H9 (cell line): Measurements from ENCODE around the gene TOP1. TPM values are rescaled to one million over a fixed set of nuclear protein-coding genes. Genes with fewer than 3 reads are reported as not detected.

Experiments
- DNase-seq: peaks from one replicate; pipeline ENCODE4 v3.0.0-alpha.2; 2017
- H2AFZ ChIP-seq: one replicate; pipeline ENCODE4 v1.6.1; 2013; ENCODE audit warnings: mild to moderate bottlenecking, low read length, control low read depth, moderate library complexity
- H2AK5ac ChIP-seq: 2 replicates; pipeline ENCODE4 v1.6.1; 2013; ENCODE audit warnings: low read length, control low read depth, mixed read lengths; ENCODE audit not compliant: insufficient read length
- H2BK120ac ChIP-seq: one replicate; pipeline ENCODE4 v1.6.1; 2013; ENCODE audit warnings: low read depth, mild to moderate bottlenecking, low read length, control low read depth, inconsistent platforms; ENCODE audit not compliant: poor library complexity, severe bottlenecking
- H2BK12ac ChIP-seq: 2 replicates; pipeline ENCODE4 v1.6.1; 2013; ENCODE audit warnings: low read length, control low read depth, mixed read lengths, low read depth; ENCODE audit not compliant: insufficient read length
- H2BK15ac ChIP-seq: 2 replicates; pipeline ENCODE4 v1.6.1; 2013; ENCODE audit warnings: low read depth, low read length, control low read depth
- H2BK20ac ChIP-seq: one replicate; pipeline ENCODE4 v1.6.1; 2013; ENCODE audit warnings: low read depth, mild to moderate bottlenecking, low read length, control low read depth, inconsistent platforms; ENCODE audit not compliant: poor library complexity, severe bottlenecking
- H2BK5ac ChIP-seq: 2 replicates; pipeline ENCODE4 v1.6.1; 2013; ENCODE audit warnings: low read length, control low read depth, mixed read lengths; ENCODE audit not compliant: insufficient read length
- H3K14ac ChIP-seq: 2 replicates; pipeline ENCODE4 v1.6.1; 2013; ENCODE audit warnings: low read length, control low read depth; ENCODE audit not compliant: insufficient read depth
- H3K18ac ChIP-seq: 2 replicates; pipeline ENCODE4 v1.6.1; 2013; ENCODE audit warnings: low read depth, mild to moderate bottlenecking, mixed read lengths, low read length, control low read depth; ENCODE audit not compliant: insufficient read length
- H3K23ac ChIP-seq: 2 replicates; pipeline ENCODE4 v1.6.1; 2013; ENCODE audit warnings: low read length, control low read depth, mixed read lengths, low read depth; ENCODE audit not compliant: insufficient read length
- H3K23me2 ChIP-seq: 2 replicates; pipeline ENCODE4 v1.6.1; 2013; ENCODE audit warnings: low read depth, mild to moderate bottlenecking, mixed read lengths, low read length, control low read depth; ENCODE audit not compliant: insufficient read length, poor library complexity, severe bottlenecking
- H3K27ac ChIP-seq: 2 replicates; pipeline ENCODE4 v1.5.1; 2013; ENCODE audit warnings: low read length, control low read depth, mixed read lengths, low read depth; ENCODE audit not compliant: insufficient read length
- H3K27me3 ChIP-seq: 2 replicates; pipeline ENCODE4 v1.6.1; 2013; ENCODE audit warnings: low read length, control low read depth, inconsistent platforms; ENCODE audit not compliant: insufficient read depth
- H3K4ac ChIP-seq: 2 replicates; pipeline ENCODE4 v1.6.1; 2013; ENCODE audit warnings: low read depth, mild to moderate bottlenecking, control low read depth, inconsistent platforms, low read length, moderate library complexity
- H3K4me1 ChIP-seq: 2 replicates; pipeline ENCODE4 v1.6.1; 2013; ENCODE audit warnings: low read length, control low read depth, inconsistent platforms; ENCODE audit not compliant: insufficient read depth
- H3K4me2 ChIP-seq: 2 replicates; pipeline ENCODE4 v1.6.1; 2013; ENCODE audit warnings: low read length, control low read depth, mixed read lengths; ENCODE audit not compliant: insufficient read length, insufficient read depth
- H3K56ac ChIP-seq: 2 replicates; pipeline ENCODE4 v1.6.1; 2013; ENCODE audit warnings: low read depth, mild to moderate bottlenecking, mixed read lengths, low read length, control low read depth; ENCODE audit not compliant: insufficient read length
- H3K79me1 ChIP-seq: 2 replicates; pipeline ENCODE4 v1.6.1; 2013; ENCODE audit warnings: low read depth, mild to moderate bottlenecking, moderate library complexity, low read length, control low read depth, inconsistent platforms; ENCODE audit not compliant: insufficient read depth, poor library complexity, severe bottlenecking
- H3K79me2 ChIP-seq: 2 replicates; pipeline ENCODE4 v1.6.1; 2013; ENCODE audit warnings: low read length, control low read depth, inconsistent platforms; ENCODE audit not compliant: insufficient read depth
- H3K9ac ChIP-seq: 2 replicates; pipeline ENCODE4 v1.6.1; 2013; ENCODE audit warnings: low read length, control low read depth, mixed read lengths; ENCODE audit not compliant: insufficient read length; ENCODE audit errors: extremely low read depth
- H3K9me3 ChIP-seq: one replicate; pipeline ENCODE4 v1.6.1; 2013; ENCODE audit warnings: low read depth, low read length, inconsistent platforms; ENCODE audit not compliant: control insufficient read depth
- H3T11ph ChIP-seq: one replicate; pipeline ENCODE4 v1.6.1; 2013; ENCODE audit warnings: mild to moderate bottlenecking, low read length, control low read depth, inconsistent platforms
- H4K20me1 ChIP-seq: one replicate; pipeline ENCODE4 v1.6.1; 2013; ENCODE audit not compliant: control insufficient read depth, insufficient read length, insufficient read depth
- H4K5ac ChIP-seq: 2 replicates; pipeline ENCODE4 v1.6.1; 2013; ENCODE audit warnings: low read depth, mild to moderate bottlenecking, mixed read lengths, low read length, control low read depth; ENCODE audit not compliant: insufficient read length
- H4K8ac ChIP-seq: replicated peaks from 2 replicates; pipeline ENCODE4 v1.6.1; 2013; ENCODE audit warnings: low read length, control low read depth, mixed read lengths, low read depth; ENCODE audit not compliant: insufficient read length
- H4K91ac ChIP-seq: 2 replicates; pipeline ENCODE4 v1.6.1; 2013; ENCODE audit warnings: low read depth, mild to moderate bottlenecking, moderate library complexity, mixed read lengths, low read length, control low read depth; ENCODE audit not compliant: insufficient read length
- H3K27ac Mint-ChIP-seq, 3 experiments: 2 replicates in 2 of 3; 3 replicates in 1 of 3; pipeline ENCODE4 v1.8.0; 2020 to 2021; ENCODE audit warnings: mixed read lengths in 3 of 3, mild to moderate bottlenecking in 1 of 3, moderate library complexity in 1 of 3
- H3K27me3 Mint-ChIP-seq: 2 replicates; pipeline ENCODE4 v1.8.0; 2021; ENCODE audit warnings: low read depth, mild to moderate bottlenecking, moderate library complexity, mixed read lengths
- H3K36me3 Mint-ChIP-seq, 3 experiments: 2 replicates in 2 of 3; 3 replicates in 1 of 3; pipeline ENCODE4 v1.8.0; 2020 to 2021; ENCODE audit warnings: low read depth in 3 of 3, mixed read lengths in 3 of 3; ENCODE audit not compliant: insufficient read depth in 1 of 3
- H3K4me1 Mint-ChIP-seq, 2 experiments: 2 replicates each; pipeline ENCODE4 v1.8.0; 2020; ENCODE audit warnings: mixed read lengths in 2 of 2
- H3K4me3 Mint-ChIP-seq, 2 experiments: 2 replicates in 1 of 2; 3 replicates in 1 of 2; pipeline ENCODE4 v1.8.0; 2020 to 2021; ENCODE audit warnings: mild to moderate bottlenecking in 2 of 2, mixed read lengths in 2 of 2, moderate library complexity in 1 of 2
- H3K9me3 Mint-ChIP-seq, 2 experiments: 2 replicates in 1 of 2; 3 replicates in 1 of 2; pipeline ENCODE4 v1.8.0; 2020; ENCODE audit warnings: mild to moderate bottlenecking in 2 of 2, mixed read lengths in 2 of 2, moderate library complexity in 1 of 2
- WGBS: extraction: QIAGEN DNeasy Blood & Tissue Kit; methylation state at CpG from one replicate; pipeline ENCODE4 v1.1.7; 2013; ENCODE audit warnings: missing lambda C conversion rate, low lambda C conversion rate, mixed read lengths; ENCODE audit not compliant: insufficient read length; ENCODE audit errors: extremely low coverage; 5-methylcytosine and 5-hydroxymethylcytosine counted together
- total RNA-seq: library from RNA; stranded (reverse); gene quantifications from 2 replicates; pipeline ENCODE4 v1.2.1, GENCODE V29; 2021
- TF ChIP-seq, protein P1 (sequence below): fragments of 200-600 bp; sonication (generic); conservative IDR thresholded peaks from 3 replicates; pipeline ENCODE4 v1.8.0; 2021; ENCODE audit warnings: antibody characterized with exemption, mild to moderate bottlenecking

The TOP1 gene
- total RNA-seq, 1 experiment from 2014 or later: 96.4 TPM

DNA sequence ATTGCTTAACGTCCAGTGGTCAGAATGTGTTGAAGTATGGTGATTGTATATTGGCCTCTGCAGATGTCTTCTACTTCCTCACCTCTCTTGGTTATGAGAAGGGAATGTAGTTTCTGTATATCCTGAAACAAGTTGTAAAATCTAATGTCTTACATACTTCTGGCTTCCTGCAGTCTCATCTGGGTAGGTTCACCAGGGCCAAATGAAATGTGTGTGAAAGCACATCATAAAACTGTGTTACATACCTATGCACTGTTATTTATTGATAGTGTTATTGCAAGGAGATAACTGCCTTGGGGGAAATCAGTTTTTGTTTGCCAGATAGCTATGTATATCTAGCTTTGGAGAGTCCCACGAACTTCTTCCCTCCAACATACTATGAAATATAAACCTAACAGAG, 73.0 kb downstream of the TOP1 start:
- no peaks in the 10 kb centered on the region for H3K27me3 ChIP-seq
- no peak overlapping the region for H4K91ac ChIP-seq
- H4K8ac ChIP-seq: no peak overlapping the region
- Mint-ChIP-seq H3K27me3 (no peaks in the 10 kb centered on the region), H3K4me3 (no peak overlapping the region), H3K9me3 (no peaks in the 10 kb centered on the region), H3K27ac (no peak overlapping the region), H3K36me3 (peaks cover 42 to 69% (median 66%) of the 10 kb centered on the region in 3 experiments; a peak in 6 of 7 replicates), H3K4me1 (no peaks in the 10 kb centered on the region)
- H2AFZ ChIP-seq: no peak overlapping the region
- no peak overlapping the region for H3K18ac ChIP-seq
- WGBS: no CpG with 5 or more reads among the region's 2 CpGs
- TF ChIP-seq, protein P1, sequence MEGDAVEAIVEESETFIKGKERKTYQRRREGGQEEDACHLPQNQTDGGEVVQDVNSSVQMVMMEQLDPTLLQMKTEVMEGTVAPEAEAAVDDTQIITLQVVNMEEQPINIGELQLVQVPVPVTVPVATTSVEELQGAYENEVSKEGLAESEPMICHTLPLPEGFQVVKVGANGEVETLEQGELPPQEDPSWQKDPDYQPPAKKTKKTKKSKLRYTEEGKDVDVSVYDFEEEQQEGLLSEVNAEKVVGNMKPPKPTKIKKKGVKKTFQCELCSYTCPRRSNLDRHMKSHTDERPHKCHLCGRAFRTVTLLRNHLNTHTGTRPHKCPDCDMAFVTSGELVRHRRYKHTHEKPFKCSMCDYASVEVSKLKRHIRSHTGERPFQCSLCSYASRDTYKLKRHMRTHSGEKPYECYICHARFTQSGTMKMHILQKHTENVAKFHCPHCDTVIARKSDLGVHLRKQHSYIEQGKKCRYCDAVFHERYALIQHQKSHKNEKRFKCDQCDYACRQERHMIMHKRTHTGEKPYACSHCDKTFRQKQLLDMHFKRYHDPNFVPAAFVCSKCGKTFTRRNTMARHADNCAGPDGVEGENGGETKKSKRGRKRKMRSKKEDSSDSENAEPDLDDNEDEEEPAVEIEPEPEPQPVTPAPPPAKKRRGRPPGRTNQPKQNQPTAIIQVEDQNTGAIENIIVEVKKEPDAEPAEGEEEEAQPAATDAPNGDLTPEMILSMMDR: no peak
- H3T11ph ChIP-seq: no peak overlapping the region
- no peaks in the 10 kb centered on the region for H3K79me1 ChIP-seq
- no peak overlapping the region for H3K4me2 ChIP-seq
- H4K5ac ChIP-seq: no peak overlapping the region
- no peak overlapping the region for H3K14ac ChIP-seq
- no peak overlapping the region for H3K4ac ChIP-seq
- no peak overlapping the region for H2BK15ac ChIP-seq
- no peak overlapping the region for H3K27ac ChIP-seq
- no peaks in the 10 kb centered on the region for H4K20me1 ChIP-seq
- H3K9ac ChIP-seq: no peak overlapping the region
- no peak overlapping the region for H2BK5ac ChIP-seq
- no peaks in the 10 kb centered on the region for H3K79me2 ChIP-seq
- H2BK12ac ChIP-seq: no peak overlapping the region
- H3K23me2 ChIP-seq: no peaks in the 10 kb centered on the region
- H2BK120ac ChIP-seq: no peak overlapping the region
- H3K23ac ChIP-seq: no peak overlapping the region
- no peak overlapping the region for H2AK5ac ChIP-seq
- H3K4me1 ChIP-seq: no peaks in the 10 kb centered on the region
- H3K9me3 ChIP-seq: no peaks in the 10 kb centered on the region
- no peak overlapping the region for H2BK20ac ChIP-seq
- no peak for DNase-seq
- H3K56ac ChIP-seq: no peak overlapping the region
